SK-N-SH treated with all-trans-retinoic acid at 6 μM for 48 hours (cell line): ENCODE measurements around the gene SLC22A23.

Experiments
- BACH2 ChIP-seq: fragments of 250-450 bp; sonication (Bioruptor Pico); IDR thresholded peaks from 2 replicates; pipeline ENCODE4 v1.9.0; 2021; ENCODE audit warnings: mild to moderate bottlenecking, borderline replicate concordance
- RARB ChIP-seq: fragments of 250-450 bp; sonication (Bioruptor Pico); IDR thresholded peaks from 2 replicates; pipeline ENCODE4 v1.8.0; 2021; ENCODE audit warnings: mild to moderate bottlenecking, moderate library complexity
- ZFP3 ChIP-seq: fragments of 250-450 bp; sonication (Bioruptor Pico); IDR thresholded peaks from 2 replicates; pipeline ENCODE4 v1.5.0; 2020; ENCODE audit warnings: mild to moderate bottlenecking, moderate library complexity
- TF ChIP-seq, protein P1 (sequence below): fragments of 250-450 bp; sonication (Bioruptor Pico); IDR thresholded peaks from 2 replicates; pipeline ENCODE4 v1.8.0; 2020; ENCODE audit warnings: mild to moderate bottlenecking, moderate library complexity, borderline replicate concordance

DNA sequence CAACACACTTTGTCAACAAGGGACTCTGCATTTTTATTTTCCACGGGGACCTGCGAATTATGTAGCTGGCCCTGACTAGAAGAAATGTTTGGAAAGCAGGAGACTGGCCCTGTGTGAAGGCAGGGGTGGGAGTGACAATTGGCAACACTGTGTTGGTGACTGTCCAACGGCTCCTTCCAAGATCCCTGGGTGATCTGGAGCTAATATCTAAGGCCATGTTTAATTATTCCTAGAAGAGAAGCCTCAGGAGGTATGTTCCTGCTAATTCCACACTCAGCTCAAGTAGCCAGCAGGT lies 13.7 kb downstream of the SLC22A23 start:
- TF ChIP-seq, protein P1, sequence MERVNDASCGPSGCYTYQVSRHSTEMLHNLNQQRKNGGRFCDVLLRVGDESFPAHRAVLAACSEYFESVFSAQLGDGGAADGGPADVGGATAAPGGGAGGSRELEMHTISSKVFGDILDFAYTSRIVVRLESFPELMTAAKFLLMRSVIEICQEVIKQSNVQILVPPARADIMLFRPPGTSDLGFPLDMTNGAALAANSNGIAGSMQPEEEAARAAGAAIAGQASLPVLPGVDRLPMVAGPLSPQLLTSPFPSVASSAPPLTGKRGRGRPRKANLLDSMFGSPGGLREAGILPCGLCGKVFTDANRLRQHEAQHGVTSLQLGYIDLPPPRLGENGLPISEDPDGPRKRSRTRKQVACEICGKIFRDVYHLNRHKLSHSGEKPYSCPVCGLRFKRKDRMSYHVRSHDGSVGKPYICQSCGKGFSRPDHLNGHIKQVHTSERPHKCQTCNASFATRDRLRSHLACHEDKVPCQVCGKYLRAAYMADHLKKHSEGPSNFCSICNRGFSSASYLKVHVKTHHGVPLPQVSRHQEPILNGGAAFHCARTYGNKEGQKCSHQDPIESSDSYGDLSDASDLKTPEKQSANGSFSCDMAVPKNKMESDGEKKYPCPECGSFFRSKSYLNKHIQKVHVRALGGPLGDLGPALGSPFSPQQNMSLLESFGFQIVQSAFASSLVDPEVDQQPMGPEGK: no peak
- no peak for TF ChIP-seq ZFP3 (CRISPR knock-in tag)
- TF ChIP-seq BACH2: no peak
- no peak for TF ChIP-seq RARB (CRISPR knock-in tag)
